GM12892 (cell line): ENCODE results near the gene REM2.

Experiments used
- POLR2A ChIP-seq: IDR thresholded peaks from 2 replicates; pipeline ENCODE4 v1.6.1; 2011; ENCODE audit warnings: low read depth, low read length, control low read depth
- POLR2AphosphoS5 ChIP-seq: IDR thresholded peaks from 2 replicates; pipeline ENCODE4 v1.6.1; 2011; ENCODE audit warnings: low read depth, low read length, control low read depth

DNA sequence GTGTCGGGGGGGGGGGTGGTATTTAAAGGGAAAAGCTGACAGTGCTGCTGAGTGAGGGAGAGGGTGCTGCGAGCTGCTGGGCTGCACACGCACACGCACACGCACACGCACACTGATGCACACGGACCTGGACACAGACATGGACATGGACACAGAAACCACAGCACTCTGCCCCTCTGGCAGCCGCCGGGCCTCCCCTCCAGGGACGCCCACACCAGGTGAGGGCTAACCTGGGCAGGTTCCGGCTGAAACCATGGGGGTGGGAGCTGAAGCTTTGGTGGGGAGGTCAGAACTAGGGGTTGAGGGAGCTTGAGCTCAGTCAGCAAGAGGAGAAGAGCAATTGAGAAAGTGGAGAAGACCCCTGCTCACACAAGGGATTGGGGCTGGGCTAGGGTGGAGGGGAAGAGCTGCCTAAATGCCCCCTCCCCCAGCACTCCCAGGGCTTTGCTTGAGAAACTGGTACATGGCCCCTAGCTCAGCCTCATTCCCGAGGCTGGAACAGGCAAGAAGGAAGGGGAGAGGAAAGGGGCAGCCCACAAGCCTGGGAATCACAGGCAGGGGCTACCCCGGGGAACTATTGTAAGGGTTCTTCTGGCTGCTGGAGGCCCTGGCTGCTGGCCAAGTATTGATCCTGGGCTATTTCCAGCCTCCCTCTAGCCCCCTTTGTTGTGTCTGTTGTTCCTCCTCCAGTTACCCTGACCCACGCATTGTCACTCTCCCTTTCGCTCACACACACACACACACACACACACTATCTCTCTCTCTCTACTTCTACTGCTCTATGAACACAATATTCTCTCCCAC, at the start of gene REM2:
- TF ChIP-seq POLR2A (no peak; the same call in 1 of the 2 replicates), POLR2AphosphoS5 (no peak)
